Nucleus accumbens (tissue), 56 donors: Measurements from ENCODE around the gene FRMD3.
"Not testable (repeated sequence)": the region's sequence is repeated elsewhere in the genome, so short reads cannot be mapped to it uniquely, and the experiment has no call there.

Experiments used
- DNase-seq, 56 donors: peaks; one replicate each; lab custom pipeline; 2025; lab: John Stamatoyannopoulos, UW

FRMD3 gene

DNA sequence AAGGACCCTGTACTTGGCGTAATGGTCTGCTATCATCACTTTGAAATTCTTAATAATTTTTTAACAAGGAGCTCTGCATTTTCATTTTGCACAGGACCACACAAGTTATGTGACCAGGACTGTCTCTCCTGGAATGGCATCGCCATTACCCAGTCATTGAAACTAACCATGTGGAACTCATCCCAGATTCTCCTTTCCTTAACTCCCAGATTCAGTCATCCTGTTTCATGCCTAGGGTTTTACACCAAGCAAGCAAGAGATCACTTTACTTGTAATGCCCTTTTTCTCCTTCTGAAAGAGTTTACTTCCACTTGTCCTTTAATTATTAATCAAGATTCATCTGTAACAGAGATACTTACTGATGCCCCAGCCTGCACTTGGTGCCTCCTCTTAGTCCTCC, 12.0 kb downstream of the FRMD3 start:
- no peak for DNase-seq

DNA sequence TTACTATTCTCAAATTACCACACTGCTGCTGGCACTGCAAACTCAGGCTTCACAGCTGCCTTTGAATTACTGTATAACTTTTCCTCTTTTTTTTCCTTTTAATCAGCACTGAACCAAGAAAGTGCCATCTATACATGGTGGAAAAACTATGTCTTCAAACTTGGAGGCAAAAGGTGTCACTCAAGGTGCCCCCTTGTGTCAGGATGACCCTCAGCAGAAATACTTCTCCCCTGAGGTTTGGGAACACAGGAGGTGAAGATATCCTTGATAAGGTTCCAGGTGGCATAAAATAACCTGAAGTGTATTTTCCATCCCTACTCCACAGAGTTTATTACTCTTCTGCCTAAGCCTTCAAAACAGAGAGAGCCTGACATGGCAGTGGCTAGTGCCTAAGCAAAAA, 14.5 kb downstream of the FRMD3 start:
- no peak for DNase-seq

DNA sequence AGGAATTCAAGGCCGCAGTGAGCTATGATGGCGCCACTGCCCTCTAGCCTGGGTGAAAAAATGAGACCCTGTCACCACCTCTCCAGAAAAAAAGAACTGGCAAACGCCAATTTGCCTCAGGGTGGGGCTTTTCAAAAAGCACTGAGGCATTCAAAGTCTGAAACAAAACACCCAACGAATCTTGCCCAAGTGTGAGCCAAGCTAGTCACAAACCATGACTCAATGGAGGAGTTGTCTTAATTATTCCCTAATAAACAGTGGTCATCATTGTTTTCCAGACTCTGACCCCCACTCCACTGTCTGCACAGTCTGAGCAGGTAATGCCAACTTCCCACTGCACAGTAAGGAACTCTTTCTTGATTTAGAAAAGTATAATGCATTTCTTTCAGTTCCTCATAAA, 16.8 kb downstream of the FRMD3 start:
- DNase-seq: no peak

DNA sequence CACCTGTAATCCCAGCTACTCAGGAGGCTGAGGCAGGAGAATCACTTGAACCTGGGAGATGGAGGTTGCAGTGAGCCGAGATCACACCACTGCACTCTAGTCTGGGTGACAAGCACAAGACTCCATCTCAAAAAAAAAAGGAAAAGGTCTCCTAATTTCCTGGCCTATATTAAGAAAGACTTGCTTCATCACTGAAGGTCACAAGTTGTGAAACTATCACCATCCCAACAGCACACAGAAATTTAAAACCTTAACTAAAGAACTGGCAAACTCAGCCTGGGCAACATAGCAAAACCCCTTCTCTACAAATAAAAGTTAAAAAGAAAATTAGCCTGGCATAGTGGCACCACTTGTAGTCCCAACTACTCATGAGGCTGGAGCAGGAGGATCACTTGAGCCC, 17.2 kb downstream of the FRMD3 start:
- no peak for DNase-seq

DNA sequence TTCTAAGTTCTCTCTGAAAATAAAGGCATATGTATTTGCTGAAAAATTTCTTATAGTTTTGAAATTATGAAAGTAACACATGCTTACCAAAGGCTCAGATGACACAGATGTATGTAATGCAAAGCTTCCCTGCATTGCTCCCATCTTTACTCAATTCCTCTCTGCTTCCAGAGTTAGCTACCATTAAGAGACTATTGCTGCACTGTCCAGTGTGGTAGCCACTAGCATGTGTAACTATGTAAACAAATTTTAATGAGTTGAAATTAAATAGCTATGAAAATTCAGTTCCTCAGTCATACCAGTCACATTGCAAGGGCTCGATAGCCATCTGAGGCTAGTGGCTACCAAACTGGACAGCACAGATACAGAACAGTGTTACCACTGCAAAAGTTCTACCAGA, 17.9 kb downstream of the FRMD3 start:
- DNase-seq: no peak

DNA sequence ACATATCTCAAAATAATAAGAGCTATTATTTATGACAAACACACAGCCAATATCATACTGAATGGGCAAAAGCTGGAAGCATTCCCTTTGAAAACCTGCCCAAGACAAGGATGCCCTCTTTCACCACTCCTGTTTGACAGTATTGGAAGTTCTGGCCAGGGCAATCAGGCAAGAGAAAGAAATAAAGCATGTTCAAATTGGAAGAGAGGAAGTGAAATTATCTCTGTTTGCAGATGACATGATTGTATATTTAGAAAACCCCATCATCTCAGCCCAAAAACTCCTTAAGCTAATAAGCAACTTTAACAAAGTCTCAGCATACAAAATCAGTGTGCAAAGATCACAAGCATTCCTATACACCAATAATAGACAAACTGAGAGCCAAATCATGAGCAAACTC, 20.2 kb downstream of the FRMD3 start:
- not testable (repeated sequence) for DNase-seq

DNA sequence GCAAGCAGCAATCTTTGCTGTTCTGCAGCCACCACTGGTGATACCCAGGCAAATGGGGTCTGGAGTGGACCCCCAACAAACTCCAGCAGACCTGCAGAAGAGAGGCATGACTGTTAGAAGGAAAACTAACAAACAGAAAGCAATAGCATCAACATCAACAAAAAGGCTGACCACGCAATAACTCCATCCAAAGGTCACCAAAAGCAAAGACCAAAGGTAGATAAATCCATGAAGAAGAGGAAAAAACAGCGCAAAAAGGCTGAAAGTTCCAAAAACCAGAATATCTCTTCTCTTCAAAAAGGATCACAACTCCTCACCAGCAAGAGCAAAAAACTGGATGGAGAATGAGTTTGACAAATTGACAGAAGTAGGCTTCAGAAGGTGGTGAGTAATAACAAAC, 23.4 kb downstream of the FRMD3 start:
- DNase-seq: no peak

DNA sequence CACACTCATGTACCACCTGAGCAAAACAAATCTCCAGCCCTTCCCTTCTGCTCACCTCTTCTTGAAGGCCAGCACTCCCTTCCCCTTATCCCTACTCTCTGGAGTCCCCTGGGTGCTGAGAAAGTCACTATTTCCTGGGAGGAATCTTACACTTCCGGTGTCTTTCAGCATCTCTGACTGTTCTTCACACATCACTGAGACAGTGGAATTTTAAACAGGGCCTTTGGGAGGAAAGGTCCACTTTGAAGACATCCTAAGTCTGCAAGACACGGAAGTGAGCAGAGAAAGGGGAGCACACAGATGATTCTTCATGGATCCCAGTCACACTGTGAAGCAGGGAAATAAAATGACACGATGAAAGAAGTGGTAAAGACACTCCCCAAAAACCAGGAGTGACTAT, 25.6 kb downstream of the FRMD3 start:
- no peak for DNase-seq

DNA sequence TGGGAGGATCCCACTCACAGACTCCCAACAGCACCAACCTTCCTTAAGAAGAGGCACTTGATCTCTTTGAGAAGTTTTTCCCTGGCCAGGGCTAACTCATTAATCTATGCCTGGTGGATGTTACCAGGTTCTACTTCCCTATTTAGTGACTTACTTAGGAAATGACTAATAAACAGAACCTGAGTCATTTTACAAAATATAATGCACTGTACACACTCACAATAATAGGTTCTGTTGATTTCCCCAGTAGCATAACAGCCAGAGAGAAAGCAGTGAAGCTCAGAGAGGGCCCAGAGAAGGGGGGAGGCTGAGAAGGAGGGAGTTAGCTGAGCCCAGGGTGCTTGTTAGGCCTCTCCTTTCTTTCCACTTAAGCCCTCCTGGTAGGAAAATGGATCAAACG, 27.1 kb downstream of the FRMD3 start:
- no peak for DNase-seq

DNA sequence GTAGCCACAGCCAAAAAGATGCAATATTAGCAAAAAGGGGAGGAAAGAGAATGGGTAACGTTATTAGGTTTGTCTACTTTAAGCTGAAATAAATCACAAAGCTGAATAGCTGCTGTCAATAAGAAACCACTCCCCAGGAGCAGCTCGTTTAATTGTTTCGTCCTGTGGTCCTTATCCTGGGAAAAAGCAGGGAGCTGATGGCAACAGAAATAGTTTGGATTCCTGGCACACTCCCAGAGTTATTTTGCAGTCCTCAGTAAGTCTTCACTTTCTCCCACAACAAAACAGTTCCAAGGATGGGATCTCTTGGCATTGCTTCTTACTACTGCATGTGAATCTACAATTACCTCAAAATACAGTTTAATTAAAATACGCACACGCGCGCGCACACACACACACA, 28.8 kb downstream of the FRMD3 start:
- DNase-seq: no peak

DNA sequence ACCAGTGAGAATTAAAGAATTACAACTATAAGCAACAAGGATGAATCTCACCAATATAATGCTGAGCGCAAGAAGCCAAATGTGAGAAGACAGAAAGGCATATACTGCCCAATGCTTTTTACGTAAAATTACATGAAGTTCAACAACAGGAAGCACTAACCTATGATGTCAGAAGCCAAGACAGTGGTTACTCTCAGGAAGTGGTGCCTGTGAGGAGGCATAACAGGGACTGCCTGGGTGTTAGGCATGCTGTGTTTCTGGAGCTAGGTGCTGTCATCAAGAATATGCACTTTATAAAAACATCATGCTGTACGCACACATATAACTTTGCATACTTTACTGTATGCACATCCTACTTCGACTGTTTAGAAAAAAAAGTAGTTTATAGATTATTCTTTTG, 30.1 kb downstream of the FRMD3 start:
- DNase-seq: no peak

DNA sequence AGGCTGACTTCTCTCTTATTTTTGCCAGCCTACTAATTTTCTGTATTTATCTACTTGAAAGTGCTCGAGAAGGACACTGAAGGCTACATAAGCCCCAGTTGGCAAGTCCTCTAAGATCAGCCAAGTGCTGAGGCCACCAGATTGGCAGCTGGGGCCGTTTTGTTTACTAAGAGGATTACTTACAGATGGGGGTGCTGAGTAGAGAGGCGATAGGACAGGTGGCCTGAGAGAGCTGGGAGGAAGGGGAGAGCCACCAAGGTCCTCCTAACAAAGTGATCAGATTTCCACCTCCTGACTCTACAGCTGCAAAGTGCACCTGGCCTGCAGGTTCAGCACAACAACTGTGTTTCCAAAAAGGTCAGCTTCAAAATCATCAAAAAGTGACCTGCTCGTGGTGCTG, 32.9 kb downstream of the FRMD3 start:
- DNase-seq: no peak

DNA sequence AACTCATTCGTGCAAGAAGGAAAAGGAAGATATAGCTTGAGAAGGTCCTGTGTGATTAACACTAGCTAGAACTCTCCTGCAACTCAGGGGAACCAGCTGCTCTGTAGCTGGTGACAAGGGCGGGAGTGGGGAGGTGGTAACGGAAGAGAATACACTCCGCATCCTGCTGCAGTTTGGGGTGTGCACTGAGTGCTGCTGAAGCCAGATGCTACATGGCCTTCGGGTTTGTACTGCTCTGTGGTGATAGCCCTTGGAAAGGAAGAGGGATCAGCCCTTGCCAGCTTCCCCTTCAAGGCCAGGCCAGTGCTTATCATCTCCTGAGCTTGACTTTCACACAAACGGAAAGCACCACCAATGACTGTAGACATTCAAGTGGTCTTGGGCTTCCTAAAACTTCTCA, 34.3 kb downstream of the FRMD3 start:
- DNase-seq: no peak

DNA sequence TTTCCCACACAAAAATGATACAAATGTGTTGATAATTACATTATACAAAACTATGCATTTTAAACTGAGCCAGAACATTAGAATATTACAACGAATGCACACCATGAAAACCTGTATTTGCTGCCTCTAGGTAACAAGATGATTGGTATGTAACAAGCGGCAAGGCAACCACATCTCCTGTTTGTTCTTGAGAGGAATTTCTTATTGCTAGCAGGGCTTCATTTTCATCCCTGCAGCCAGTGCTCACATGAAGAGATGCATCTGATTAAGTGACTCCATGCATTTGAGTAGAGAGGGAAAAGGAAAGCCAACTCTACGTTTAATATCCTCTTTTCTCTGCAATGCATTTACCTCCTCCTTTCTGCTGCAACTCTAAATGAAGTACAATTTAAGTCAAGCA, 36.6 kb downstream of the FRMD3 start:
- DNase-seq: no peak

DNA sequence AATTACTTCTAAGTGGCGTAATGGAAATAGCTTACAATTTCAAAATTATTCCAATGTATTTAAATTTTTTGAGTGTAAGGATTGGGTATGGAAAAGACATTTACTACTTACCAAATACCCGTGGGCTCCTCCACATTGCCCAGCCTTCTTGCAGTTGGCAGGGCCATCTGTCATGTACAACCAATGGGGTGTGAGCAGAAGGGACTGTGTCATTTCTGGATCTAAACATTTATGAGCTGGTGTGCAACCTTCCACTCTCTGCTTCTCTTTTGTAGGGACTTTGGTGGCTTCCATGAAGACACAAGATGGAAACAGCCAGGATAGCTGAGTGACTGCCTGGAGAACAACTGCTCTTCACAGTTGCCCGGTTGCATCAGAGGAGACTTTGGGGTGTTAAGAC, 40.8 kb downstream of the FRMD3 start:
- no peak for DNase-seq

DNA sequence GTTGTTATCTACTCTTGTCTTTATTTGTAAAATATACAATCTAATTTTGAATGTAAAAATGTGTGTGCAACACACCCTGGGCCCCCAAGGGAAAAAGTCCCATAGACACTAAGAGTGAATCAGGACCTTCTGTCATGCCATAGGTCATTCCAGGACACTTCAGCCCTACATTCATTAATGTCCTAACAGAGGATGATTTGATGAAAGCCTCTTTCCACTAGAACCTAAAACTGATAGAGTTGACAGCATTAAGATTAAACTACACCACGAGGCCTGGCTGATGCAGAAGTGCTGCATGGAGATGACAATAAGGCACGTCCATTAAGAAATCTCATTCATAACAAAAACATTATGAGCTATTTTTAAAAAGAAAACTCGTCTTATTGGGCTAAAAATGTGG, 46.2 kb downstream of the FRMD3 start:
- no peak for DNase-seq

DNA sequence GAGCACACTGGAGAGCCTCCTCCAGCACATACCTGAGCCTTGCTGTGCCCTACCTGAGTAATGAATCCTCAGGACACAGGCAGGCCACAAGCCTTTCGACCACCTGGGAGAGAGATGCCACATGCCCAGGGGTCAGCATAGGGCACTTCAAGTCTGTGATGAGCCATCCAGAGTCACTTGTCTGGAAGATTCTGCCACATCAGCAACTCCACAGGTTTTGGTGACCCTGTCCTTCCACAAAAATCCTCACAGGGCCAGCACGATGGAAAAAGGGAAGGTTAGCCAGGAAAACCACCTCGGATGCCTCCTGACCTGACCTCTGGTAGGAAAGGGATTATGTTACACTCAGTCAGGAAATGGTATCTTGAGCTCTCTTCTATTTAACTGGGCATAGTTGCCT, 46.8 kb downstream of the FRMD3 start:
- DNase-seq: no peak

DNA sequence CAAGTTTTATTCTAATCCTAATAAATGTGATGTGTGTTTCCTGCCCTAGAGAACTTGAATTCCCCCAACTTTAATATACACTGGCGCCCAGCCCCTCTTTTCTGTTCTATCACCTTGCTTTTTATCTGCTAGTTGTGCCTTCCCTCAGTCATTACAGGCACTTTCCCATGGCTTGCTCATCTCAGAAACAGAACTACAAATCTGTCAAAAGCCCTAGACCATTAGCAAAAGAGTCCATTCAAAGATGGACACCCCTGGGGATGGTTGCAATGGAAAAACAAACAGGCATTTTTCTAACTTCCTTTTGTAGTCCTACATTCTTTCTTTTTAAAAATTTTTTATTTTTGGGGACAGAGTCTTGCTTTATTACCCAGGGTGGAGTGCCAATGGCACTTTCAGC, 48.2 kb downstream of the FRMD3 start:
- no peak for DNase-seq

DNA sequence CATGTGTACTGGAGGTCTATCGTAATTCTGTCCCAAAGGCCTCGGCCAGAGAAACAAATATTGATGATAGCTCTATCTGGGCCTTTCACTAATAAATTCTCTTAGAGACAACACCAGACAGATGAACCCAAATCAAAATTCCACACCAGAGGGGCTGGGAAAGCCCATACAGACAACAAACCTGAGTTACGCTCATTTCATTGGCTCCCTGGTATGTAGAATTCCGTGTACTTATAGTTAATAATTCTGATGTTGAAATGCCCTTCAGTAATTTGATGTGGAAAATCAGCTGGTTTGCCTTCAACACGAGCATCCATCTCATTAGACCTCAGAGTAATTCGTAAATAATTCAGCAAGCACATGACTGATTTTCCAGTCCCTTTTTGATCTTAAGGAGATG, 53.2 kb downstream of the FRMD3 start:
- DNase-seq: no peak

DNA sequence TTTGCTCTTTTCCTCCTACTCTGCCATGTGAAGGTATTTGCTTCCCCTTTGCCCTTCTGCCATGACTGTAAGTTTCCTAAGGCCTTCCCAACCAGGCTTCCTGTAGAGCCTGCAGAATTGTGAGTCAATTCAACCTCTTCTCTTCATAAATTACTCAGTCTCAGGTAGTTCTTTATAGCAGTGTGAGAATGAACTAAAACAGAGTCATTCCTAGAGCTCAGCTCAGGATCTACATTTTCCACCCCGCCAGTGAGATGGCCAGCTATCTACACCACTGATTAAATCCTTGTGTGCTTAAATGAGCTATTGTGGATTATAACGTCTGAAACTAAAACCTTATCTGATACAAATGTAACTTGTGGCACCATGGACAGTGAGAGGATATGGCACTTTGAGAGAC, 55.0 kb downstream of the FRMD3 start:
- no peak for DNase-seq

DNA sequence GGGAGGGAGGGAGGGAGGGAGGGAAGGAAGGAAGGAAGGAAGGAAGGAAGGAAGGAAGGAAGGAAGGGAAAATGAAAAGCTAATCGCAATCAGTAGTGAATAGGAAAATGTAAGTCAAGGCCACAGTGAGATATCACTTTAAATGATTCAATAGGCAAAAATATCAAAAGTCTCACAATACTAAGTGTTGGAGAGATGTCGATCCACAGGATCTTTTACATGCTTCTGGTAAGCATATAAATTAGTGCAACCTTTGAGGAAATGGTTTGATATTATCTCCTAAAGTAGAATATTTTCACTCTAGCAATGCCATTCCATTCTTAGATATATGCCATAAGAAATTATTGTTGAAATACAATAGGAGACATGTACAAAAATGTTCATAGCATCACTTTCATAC, 58.4 kb downstream of the FRMD3 start:
- no peak for DNase-seq

DNA sequence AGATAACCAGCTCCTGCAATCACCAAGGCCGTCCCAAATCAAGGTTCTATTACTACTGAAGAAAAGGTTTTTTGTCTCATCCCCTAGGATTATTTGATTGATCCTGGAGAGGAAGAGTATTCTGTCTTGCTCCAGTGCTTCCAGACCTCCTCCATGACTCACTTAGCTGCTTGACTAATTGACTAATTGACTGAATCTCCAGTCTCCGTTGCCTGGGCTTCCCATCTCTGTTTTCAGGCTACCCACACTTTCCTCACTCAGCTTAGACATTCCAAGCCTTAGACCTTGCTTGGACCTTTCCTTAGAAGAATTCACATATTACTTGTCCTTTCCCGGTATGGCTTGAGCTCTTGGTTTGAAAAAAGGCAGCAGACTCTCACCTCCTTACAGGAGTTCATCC, 60.6 kb downstream of the FRMD3 start:
- no peak for DNase-seq

DNA sequence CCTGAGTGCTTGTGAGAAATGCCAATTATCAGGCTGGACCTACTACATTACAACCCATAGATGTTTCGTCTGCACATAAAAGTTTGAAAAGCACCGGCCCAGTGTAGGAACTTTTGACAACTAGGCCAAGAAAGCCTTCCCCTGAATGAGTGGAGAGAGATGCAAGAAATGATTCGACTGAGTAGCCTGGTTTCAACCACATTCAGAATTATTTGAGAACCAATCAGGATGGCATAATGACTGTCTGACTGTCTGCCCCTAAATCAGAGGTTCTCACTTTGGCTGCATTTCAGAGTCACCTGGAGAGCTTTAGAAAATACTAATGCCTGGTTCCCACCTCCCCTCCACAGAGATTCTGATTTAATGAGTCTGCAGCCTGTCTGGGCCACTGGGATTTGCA, 61.1 kb downstream of the FRMD3 start:
- no peak for DNase-seq

DNA sequence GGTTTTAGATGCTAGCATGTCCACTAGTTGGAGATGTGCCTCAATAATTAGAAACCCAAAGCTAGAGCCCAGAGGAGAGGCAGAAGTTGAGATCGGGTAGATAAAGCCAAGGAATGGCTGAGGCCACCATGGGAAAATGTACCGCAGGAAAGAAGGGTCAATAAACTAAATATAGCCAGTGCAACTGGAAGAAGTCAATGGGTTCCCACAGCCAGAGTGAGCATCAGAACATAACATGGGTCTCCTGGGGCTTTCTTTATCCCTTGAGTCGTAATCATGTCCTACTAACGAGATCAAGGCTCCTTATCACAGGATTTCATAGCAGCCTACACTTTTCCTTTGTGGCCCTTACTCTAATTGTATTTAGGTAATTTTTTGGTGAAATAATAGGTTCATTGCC, 61.7 kb downstream of the FRMD3 start:
- no peak for DNase-seq
